PC-3 (cell line): ENCODE data around the gene ECHS1. TPM values are rescaled to one million over a fixed set of nuclear protein-coding genes. Genes with fewer than 3 reads are reported as not detected.

Experiments used
- ATAC-seq: fragments of 200-7000 bp; cut with Tn5 transposase; 2 replicates; pipeline ENCODE4 v1.9.1; 2020; ENCODE audit warnings: mild to moderate bottlenecking, moderate library complexity
- BruUV-seq: library from RNA; stranded (reverse); fragments of 400-500 nt; replicated peaks from 2 replicates; lab custom pipeline; 2021; lab: Mats Ljungman, UMichigan
- CTCF ChIA-PET: fragments of 300-600 bp; sonication (Branson Sonifier 250); formaldehyde crosslinking; loops from one replicate; lab custom pipeline; 2022; ENCODE audit warnings: antibody characterized with exemption; lab: Charles Lee
- POLR2A ChIA-PET: fragments of 300-600 bp; sonication (Branson Sonifier 250); formaldehyde crosslinking; loops from one replicate; lab custom pipeline; 2022; ENCODE audit warnings: antibody characterized with exemption; ENCODE audit not compliant: unreplicated experiment; lab: Charles Lee
- DNase-seq: peaks from one replicate; pipeline ENCODE4 v3.0.0-alpha.2; 2015
- H2AFZ ChIP-seq: fragments of 300-600 bp; sonication (generic); 2 replicates; pipeline ENCODE4 v1.6.0; 2016; ENCODE audit warnings: antibody characterized with exemption, low read length
- H3F3A ChIP-seq: fragments of 300-600 bp; sonication (generic); one replicate; pipeline ENCODE4 v1.6.0; 2017; ENCODE audit warnings: antibody characterized with exemption, low read length, control low read depth, mild to moderate bottlenecking; ENCODE audit not compliant: unreplicated experiment
- H3K27ac ChIP-seq: fragments of 300-600 bp; sonication (generic); 2 replicates; pipeline ENCODE4 v1.5.1; 2016; ENCODE audit warnings: mild to moderate bottlenecking, low read length
- H3K27me3 ChIP-seq: fragments of 300-600 bp; sonication (generic); 2 replicates; pipeline ENCODE4 v1.6.1; 2016; ENCODE audit warnings: low read length, mixed read lengths
- H3K36me3 ChIP-seq: fragments of 300-600 bp; sonication (generic); 2 replicates; pipeline ENCODE4 v1.6.1; 2016; ENCODE audit warnings: low read depth, mixed run types, low read length, mixed read lengths
- H3K4me1 ChIP-seq: fragments of 300-600 bp; sonication (generic); 2 replicates; pipeline ENCODE4 v1.5.1; 2016; ENCODE audit warnings: low read length; ENCODE audit not compliant: insufficient read depth
- H3K4me2 ChIP-seq: fragments of 300-600 bp; sonication (generic); 2 replicates; pipeline ENCODE4 v1.6.0; 2016; ENCODE audit warnings: low read length
- H3K4me3 ChIP-seq: fragments of 300-600 bp; sonication (generic); 2 replicates; pipeline ENCODE4 v1.5.1; 2016; ENCODE audit warnings: mild to moderate bottlenecking, low read length, mixed read lengths
- H3K79me2 ChIP-seq: fragments of 300-600 bp; sonication (generic); 2 replicates; pipeline ENCODE4 v1.6.1; 2017; ENCODE audit warnings: low read length, mixed read lengths
- H3K9ac ChIP-seq: fragments of 300-600 bp; sonication (generic); 2 replicates; pipeline ENCODE4 v1.6.0; 2016; ENCODE audit warnings: mild to moderate bottlenecking, low read length
- H3K9me2 ChIP-seq: fragments of 300-600 bp; sonication (generic); replicated peaks from 2 replicates; pipeline ENCODE4 v1.6.1; 2016; ENCODE audit warnings: mixed run types, low read length, mixed read lengths
- H3K9me3 ChIP-seq: fragments of 300-600 bp; sonication (generic); 2 replicates; pipeline ENCODE4 v1.6.1; 2016; ENCODE audit warnings: low read length, mixed read lengths
- H4K20me1 ChIP-seq: fragments of 300-600 bp; sonication (generic); 2 replicates; pipeline ENCODE4 v1.6.1; 2016; ENCODE audit warnings: low read length, mixed read lengths
- CTCF ChIP-seq: fragments of 300-600 bp; sonication (generic); conservative IDR thresholded peaks from 2 replicates; pipeline ENCODE4 v1.5.1; 2017; ENCODE audit warnings: antibody characterized with exemption, low read depth, mild to moderate bottlenecking, low read length
- EZH2 ChIP-seq: fragments of 300-600 bp; sonication (generic); IDR thresholded peaks from one replicate; pipeline ENCODE4 v1.6.1; 2017; ENCODE audit warnings: antibody characterized with exemption, mild to moderate bottlenecking, low read length; ENCODE audit not compliant: unreplicated experiment
- EZH2phosphoT487 ChIP-seq: fragments of 300-600 bp; sonication (generic); IDR thresholded peaks from 2 replicates; pipeline ENCODE4 v1.6.1; 2018; ENCODE audit warnings: mild to moderate bottlenecking, antibody characterized with exemption, low read length, borderline replicate concordance
- intact Hi-C: fragments of 100-400 bp; cut with micrococcal nuclease; formaldehyde crosslinking; loops from 2 replicates; pipeline ENCODE4 v1.9.0; 2023
- total RNA-seq: library from RNA; depleted of rRNA; stranded (reverse); fragments of >200 nt; gene quantifications from 2 replicates; pipeline ENCODE4 v1.2.3, GENCODE V29; 2014

The ECHS1 gene
- total RNA-seq, 1 experiment from 2014 or later, result 120 TPM

DNA sequence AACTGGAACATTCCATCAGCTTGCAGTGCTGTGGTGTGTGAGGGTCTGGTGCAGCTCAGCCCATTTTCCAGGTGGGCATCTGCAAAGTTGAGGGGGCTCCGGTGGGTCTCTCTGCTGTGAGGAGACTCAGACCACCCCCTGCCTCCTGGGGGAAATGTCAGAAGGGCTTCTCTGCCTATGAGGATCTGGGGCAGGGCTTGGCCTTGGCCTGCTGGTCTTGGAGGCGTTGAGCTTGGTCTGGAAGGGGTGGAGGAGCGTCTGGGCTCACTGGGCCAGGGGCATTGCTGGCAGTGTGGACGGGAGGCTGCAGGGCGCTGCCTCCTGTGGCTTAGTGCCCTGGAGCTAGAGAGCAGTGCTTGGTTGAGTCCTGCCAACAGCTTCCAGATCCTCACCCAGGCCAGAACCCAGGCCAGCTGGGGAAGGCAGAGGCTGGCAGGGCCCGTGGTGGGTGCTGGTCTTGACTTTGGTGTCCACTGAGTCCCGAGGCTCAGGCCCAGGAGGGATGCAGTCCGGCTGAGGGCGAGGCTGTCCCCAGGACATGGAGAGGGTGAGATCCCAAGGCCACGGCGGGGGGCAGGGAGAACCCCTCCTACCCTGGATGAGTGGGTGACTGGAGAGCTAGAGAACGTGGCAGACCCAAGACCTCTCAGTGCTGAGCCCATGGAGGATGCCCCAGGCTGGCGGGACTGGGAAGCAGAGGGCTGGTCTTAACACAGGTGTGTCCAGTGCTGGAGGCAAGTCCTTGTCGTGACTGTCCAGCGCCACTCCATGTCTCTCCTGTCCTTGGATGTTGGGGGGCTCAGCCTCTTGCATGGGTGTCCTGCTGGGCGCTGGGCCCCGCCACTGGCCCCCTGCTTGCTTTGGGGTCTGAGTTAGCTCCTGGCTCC is 48.4 kb upstream of the ECHS1 start:
- Histone ChIP-seq H3K9ac (no peak overlapping the region), H3K79me2 (no peaks in the 10 kb centered on the region), H3F3A (no peaks in the 10 kb centered on the region), H3K9me3 (no peaks in the 10 kb centered on the region), H3K27ac (no peak overlapping the region), H3K4me2 (no peak overlapping the region), H2AFZ (no peak overlapping the region), H3K4me1 (no peaks in the 10 kb centered on the region), H3K27me3 (no peaks in the 10 kb centered on the region), H3K9me2 (no peaks in the 10 kb centered on the region), H3K4me3 (no peak overlapping the region), H3K36me3 (no peaks in the 10 kb centered on the region), H4K20me1 (no peaks in the 10 kb centered on the region)
- ATAC-seq (no peak), DNase-seq (no peak)
- no peak for TF ChIP-seq EZH2
- no peak for TF ChIP-seq EZH2phosphoT487
- no peak for TF ChIP-seq CTCF
- intact Hi-C loops, result no loop called here
- POLR2A ChIA-PET, result no interaction called here
- CTCF ChIA-PET, result no interaction called here
- no TSS peak for BruUV-seq

GRCh38 chr10:133420579-133420978 is 47.4 kb upstream of the ECHS1 start:
- ATAC-seq, result no peak
- POLR2A ChIA-PET, result no interaction called here
- CTCF ChIA-PET, result no interaction called here

More at GRCh38 chr10:133420579-133420978, 47.4 kb upstream of the ECHS1 start:
- TF ChIP-seq CTCF, result no peak
- no peak for TF ChIP-seq EZH2phosphoT487
- no peak for TF ChIP-seq EZH2
- Histone ChIP-seq H3K79me2 (no peaks in the 10 kb centered on the region), H3K9me3 (no peaks in the 10 kb centered on the region), H3K27ac (no peak overlapping the region), H3K9me2 (no peaks in the 10 kb centered on the region), H3K9ac (no peak overlapping the region), H2AFZ (no peak overlapping the region), H3F3A (no peaks in the 10 kb centered on the region), H3K27me3 (no peaks in the 10 kb centered on the region), H3K4me2 (no peak overlapping the region), H3K4me1 (no peaks in the 10 kb centered on the region), H3K4me3 (no peak overlapping the region), H4K20me1 (no peaks in the 10 kb centered on the region), H3K36me3 (no peaks in the 10 kb centered on the region)
- no TSS peak for BruUV-seq
- DNase-seq, result no peak
- intact Hi-C loops, result no loop called here
